Fibroblast of mammary gland (primary cell): ENCODE results near the gene CDH4.

ENCODE experiments used
- DNase-seq: peaks from one replicate; pipeline ENCODE4 v3.0.0-alpha.2; 2010; ENCODE audit warnings: low read depth
- H3K4me3 ChIP-seq: 2 replicates; pipeline ENCODE4 v1.5.1; 2011; ENCODE audit warnings: low read depth, mild to moderate bottlenecking, low read length, moderate library complexity; ENCODE audit not compliant: control insufficient read depth
- CTCF ChIP-seq: conservative IDR thresholded peaks from 2 replicates; pipeline ENCODE4 v1.5.1; 2011; ENCODE audit warnings: low read depth, low read length, inconsistent platforms; ENCODE audit not compliant: control insufficient read depth, insufficient read depth

CDH4 gene

DNA sequence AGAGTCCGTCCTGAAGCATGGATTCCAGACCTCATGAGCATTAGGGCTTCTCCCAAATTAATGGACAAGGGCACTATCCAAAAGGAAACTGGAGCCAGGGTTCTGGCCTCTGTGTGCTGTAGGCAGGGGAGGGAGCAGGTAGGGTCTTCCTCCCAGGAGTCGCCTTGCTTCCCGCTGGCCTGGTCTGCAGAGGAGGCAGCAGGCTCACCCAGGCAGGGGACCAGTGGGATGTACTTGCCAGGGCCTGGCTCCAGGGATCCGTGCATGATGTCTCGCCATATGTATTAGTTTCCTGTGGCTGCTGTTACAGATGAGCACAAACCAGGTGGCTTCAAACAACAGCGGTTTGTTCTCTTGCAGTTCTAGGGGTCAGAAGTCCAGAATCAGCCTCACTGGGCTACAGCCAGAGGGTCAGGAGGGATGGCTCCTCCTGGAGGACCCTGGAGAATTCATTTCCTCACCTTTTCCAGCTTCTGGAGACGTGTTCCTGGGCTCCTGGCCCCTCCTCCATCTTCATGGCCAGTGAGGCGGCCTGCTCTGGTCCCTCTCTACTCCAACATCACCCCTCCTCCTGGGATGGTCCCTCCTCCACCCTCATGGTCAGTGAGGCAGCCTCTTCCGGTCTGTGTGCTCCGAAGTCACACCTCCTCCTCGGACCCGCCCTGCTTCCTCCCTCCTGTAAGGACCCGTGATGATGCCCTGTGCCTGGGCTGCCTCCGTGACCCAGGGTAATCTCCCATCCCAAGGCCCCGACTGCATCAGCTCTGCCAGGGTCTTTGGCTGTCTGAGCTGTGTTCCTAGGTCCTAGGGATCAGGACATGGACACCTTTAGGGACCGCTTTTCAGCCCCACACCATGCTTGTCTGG lies 329.1 kb downstream of the CDH4 start:
- no peak for DNase-seq
- no peak for TF ChIP-seq CTCF
- no peak overlapping the region for H3K4me3 ChIP-seq

DNA sequence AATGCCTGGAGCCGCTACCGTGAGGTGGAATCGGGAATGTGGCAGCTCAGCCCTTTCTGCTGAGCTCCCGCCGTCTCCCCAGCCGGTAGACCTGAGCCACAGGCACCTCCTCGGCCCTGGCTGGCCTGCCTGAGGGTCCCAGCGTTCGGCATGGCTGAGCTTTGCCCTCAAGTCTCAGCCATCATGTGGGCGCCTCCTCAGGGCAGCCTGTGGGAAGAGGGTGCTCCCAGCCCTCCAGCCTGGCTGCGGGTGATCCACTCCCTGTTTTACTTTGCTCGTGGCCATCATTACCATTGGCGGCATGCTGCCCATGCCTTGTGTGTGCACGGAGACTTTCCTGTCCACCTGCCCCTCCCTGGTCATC lies 329.7 kb downstream of the CDH4 start:
- H3K4me3 ChIP-seq: no peak overlapping the region
- no peak for TF ChIP-seq CTCF

DNA sequence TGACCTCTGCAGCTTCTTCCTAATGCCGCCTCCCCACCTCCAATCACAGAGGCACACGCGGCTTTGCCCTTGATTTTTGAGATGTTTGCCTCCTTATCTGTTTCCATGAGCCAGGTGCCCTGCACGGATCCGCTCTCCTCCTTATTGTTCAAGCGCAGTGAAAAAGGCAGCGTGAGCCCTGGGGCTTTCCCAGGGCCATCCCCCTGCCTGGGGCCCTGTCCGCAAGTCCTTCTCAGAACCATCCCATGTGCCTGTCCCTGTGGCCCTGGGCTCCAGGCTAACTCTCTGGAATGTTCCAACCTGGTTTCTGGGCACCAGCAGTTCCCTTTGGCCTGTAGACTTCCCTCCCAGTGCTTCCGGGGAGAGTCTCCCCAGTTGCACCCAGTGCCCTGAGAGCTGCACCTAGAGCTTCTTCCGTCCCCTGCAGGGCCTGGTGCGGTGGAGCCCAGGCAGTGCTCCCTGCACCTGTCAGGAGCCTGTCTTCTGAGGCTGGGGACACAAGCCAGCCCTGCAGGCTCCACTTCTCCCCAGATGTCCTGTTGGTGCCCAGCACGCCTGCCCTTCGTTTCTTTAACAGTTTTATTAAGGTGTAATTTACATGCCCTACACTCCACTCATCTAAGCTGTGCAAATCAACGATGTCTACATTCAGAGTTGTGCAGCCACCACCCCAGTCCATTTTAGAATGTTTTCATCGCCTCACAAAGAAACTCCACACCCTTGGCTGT lies 330.3 kb downstream of the CDH4 start:
- no peak for DNase-seq
- no peak overlapping the region for H3K4me3 ChIP-seq
- TF ChIP-seq CTCF: no peak

More for the DNA sequence above, 329.7 kb downstream of the CDH4 start:
- DNase-seq: no peak

DNA sequence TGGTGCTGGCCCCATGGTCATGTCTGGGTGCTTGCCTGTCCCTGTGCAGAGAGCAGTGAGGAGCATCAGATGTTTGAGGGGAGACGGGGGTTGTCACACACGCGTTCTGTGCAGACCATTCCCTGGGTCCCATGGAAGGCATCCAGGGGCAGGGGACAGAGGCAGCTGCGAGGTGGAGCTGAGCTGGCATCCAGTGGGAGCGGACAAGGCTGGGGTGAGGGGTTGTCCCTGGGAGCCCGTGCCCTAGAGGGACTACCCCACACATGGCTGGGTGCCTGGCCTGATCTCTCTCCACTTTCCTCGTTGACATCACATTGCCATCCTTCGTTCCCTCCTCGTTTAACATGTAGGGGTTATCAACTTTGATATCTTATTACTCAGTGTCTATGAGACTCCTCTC lies 331.3 kb downstream of the CDH4 start:
- no peak for TF ChIP-seq CTCF
- DNase-seq: no peak
- H3K4me3 ChIP-seq: no peak overlapping the region

DNA sequence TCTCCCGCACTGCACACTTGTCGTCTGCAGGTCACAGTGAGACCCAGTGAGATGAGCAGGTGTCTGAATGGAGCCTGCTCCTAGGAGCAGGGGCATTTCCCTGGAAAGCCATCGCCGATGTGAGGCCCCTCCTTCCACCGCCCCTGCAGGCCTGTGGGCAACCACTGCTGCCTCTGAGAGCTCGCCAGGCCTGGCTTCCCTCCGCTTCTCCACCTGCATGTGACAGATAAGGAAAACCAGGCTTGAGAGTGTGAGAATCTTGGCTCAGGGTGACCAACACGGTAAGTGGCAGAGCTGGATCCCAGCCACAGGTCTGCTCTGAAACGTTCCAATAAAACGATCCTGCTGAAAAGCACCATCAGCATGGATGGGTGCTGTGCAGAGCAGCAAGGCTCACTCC lies 332.8 kb downstream of the CDH4 start:
- H3K4me3 ChIP-seq: no peak overlapping the region
- no peak for DNase-seq
- TF ChIP-seq CTCF: no peak

DNA sequence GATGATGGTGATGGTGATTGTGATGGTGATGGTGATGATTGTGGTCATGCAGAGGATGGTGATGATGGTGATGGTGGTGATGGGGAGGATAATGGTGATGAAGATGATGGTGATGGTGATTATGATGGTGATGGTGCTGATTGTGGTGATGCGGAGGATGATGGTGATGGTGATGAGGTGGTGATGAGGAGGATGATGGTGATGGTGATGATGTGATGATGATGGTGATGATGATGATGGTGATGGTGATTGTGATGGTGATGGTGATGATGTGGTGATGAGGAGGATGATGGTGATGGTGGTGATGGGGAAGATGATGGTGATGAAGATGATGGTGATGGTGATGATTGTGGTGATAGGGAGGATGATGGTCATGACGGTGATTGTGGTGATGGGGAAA lies 333.7 kb downstream of the CDH4 start:
- no peak overlapping the region for H3K4me3 ChIP-seq
- no peak for TF ChIP-seq CTCF
- no peak for DNase-seq
